NCI-H2196 treated with DMSO at 0.1 percent for 48 hours (cell line): Measurements from ENCODE around the gene CNTN1.

Experiments
- DNase-seq: peaks from one replicate; lab custom pipeline; 2025; ENCODE audit not compliant: unreplicated experiment; lab: John Stamatoyannopoulos, UW

The CNTN1 gene

DNA sequence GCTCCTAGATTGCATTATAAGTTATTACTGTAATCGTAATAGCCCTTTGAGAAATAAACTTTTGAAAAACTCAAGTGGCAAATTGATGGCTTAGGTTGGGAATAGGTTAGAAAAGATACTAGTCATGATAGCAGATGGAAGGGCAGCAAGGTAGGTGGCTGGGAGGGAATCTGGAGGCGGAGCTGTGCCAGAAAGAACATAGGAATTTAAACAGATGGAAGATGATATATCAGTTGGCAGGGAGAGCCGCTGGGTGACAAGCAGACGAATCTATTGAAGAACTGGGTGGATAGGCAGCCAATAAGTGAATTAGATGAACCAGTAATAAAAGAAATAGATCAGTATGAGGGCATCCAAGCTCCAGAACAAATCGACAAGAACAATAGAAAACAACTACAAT is 142.1 kb downstream of the CNTN1 start:
- no peak for DNase-seq

GRCh38 chr12:40837891-40838429 is 145.7 kb downstream of the CNTN1 start:
- DNase-seq = no peak

DNA sequence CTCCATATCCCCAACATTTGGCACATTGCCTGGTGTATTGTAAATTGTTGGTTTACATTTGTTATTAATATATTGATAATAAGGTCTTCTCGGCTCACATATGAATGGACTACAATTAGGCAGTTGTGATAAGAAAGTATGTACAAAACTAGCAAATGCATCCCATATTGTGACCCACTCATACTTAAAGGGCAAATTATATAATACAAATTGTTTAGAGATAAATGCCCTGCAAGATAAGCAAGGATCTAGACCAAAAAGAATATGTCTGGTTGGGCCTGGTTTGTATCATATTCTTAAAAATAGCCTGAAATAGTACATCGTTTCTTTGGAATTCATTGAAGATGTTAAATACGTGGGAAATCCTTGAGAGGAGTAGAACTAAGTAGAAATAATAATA is 151.3 kb downstream of the CNTN1 start:
- DNase-seq = no peak

DNA sequence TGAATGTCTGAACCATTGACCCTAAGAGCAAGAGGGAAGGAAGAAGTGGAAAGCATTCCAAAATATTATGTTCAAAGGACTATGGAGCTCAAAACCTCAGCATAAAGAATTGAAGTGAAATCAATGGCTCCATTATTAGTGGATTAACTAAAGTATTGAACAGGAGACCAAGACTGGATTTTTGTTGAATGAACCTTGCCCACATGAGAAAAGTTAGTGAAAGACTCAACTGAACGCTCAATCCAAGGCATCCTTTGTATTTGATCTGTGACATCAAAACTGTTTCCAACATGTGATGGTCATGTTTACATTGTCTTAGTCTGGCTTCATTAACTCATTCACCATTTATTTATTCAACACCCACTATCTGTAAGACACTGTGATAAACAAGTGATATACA is 161.0 kb downstream of the CNTN1 start:
- DNase-seq = no peak

DNA sequence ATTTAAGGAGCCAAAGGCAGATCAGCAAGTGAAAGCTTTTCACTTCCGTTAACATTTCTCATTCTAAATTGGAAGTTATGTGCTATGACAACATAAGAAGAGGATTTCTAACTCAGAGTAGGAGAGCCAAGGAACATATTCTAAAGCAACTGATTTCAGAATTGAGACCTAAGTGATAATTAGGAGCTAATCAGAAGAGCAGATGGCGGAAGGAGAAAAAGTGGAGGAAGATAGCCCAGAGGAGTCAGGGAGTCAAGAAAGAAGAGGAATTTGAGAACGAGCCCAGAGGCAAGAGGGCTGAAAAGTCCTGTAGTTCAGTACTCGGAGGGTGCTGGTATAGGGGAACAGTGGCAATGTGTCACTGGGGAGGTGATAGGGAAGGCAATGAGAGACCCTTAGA is 162.4 kb downstream of the CNTN1 start:
- no peak for DNase-seq

DNA sequence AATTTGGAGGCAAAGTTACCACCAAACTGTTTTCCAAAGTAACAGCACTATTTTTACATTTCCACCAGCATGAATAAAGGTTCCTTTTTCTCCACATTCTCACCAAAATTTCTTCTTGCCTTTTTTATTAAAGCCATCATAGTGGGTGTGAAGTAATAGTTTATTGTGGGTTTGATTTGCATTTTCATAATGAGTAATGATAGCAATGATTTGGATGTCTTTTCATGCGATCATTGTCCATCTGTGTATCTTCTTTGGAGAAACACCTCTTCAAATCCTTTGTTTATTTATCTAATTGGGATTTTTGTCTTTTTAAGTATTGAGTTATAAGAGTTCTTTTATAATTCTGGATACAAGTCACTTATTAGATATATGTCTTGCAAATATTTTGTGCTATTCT is 172.7 kb downstream of the CNTN1 start:
- DNase-seq = no peak

- DNase-seq = no peak
Measured at GRCh38 chr12:40870981-40871380, 178.7 kb downstream of the CNTN1 start.

DNA sequence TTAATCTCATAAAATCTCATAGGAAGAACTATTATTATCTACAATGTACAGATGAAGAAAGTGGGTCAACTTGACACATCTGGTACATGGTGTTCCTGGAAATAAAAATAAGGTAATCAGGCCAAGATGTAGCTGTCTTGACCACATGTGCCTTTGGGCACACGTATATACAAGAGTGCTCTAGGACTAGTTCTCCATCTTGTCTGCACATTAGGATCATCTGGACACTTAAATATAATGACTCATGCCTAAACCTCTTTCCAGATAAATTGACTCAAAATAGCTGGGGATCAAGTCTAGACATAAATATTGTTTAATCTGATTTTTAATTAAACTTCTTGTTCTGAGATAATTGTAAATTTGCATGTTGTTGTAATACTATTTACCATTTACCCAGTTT is 182.6 kb downstream of the CNTN1 start:
- no peak for DNase-seq

GRCh38 chr12:40889329-40889728 is 197.1 kb downstream of the CNTN1 start:
- no peak for DNase-seq

DNA sequence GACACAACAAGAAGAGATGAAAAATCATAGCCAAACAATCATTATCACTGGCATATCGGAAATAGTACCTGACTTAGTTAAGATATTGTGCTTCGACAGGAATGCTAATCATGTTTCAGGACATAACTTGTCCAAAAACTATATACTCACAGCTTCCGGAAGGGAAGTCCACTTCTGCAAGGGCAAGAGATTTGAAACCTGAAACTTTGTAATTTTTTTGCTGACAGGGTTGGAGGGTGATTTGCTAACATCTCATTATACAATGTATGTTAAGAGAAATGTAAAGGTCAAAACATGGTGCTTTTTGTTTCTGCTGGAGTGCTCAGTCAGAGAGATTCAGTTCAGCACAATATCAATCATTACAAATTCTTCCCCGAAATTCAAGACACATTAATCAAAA is 200.3 kb downstream of the CNTN1 start:
- no peak for DNase-seq

GRCh38 chr12:40898505-40898904 is 206.3 kb downstream of the CNTN1 start:
- DNase-seq = no peak

DNA sequence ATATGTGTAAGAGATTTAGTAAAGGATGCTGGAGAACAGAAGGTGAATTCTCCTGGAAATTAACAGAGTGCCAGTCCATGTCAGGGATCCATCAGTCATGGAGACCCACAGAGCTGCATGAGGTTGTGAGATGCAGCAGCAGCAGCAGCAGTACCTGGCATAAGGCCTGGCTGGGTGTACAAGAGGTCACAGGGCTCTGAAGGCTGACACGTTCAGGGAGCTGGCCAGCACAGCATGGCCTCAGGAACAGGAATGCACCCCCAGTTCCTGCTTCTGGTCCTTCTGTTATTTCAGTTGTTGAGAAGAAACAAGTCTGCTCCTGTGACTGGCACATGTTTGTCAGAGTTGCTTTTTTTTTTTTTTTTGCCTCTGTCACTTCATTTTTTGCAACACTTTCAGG is 210.8 kb downstream of the CNTN1 start:
- DNase-seq = no peak

- DNase-seq = no peak
Measured at GRCh38 chr12:40907115-40907527, 214.9 kb downstream of the CNTN1 start.

DNA sequence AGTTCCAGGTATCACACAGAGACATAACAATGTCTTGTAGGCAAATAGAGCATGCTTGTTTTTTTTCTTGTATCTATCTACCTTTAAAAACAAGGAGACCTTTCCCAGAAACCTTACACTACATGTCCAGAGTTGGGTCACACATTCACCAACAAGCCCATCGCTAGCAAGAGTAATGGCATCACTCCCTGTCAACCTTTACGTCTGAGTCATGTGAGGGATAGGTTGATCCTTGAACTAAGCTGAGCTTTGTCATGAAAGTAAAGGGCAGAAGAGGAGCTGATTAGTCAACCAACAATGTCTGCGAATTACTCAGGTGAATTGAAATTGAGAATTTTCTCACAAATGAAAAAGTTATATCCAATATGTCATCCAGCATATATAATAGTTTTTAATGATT is 219.4 kb downstream of the CNTN1 start:
- DNase-seq = no peak

GRCh38 chr12:40915172-40915571 is 222.9 kb downstream of the CNTN1 start:
- no peak for DNase-seq

GRCh38 chr12:40917561-40917960 is 225.3 kb downstream of the CNTN1 start:
- no peak for DNase-seq

DNA sequence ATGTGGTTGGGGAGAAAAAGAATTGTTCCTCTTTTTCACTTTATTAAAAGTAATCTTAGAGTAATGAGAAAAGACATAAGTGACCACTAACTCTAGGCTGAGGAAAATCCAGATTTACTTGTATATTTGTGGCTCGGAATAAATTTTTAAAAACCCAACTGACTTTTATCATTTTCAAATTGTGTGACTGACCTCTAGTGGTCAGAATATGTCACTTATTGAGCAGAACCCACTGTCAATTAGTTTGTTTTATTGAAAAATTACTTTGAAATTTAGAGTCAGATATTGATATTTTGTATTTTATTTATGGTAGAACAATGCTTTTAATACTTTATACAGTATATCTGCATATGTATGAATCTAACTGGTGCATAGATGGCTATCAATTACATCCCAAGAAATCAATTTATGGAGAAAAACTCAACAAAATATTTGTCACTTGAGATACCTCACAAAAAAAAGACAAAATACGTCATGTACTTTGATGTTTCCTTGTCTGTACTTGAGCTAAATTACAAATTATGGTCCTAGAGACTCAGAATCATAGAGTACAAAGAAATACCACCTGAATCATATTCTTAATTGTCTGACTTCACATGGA is 229.4 kb downstream of the CNTN1 start:
- no peak for DNase-seq

DNA sequence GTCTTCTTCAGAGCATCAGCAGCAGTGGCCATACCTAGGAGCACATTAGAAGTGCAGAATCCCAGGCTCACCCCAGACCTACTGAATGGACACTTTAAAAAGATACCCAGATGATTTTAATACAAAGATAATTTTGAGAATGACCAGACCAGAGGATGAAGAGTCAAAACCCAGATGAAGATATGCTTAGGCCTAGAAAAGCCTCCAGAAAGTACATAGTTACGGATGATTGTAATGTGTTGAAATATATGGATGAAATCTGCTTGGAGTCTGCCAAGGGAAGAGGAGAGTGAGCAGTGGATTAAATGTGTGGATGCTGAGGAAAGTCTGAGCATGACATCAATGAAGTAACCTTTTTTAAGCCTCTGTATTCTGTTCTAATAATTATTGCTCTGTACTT is 245.7 kb downstream of the CNTN1 start:
- DNase-seq = no peak

DNA sequence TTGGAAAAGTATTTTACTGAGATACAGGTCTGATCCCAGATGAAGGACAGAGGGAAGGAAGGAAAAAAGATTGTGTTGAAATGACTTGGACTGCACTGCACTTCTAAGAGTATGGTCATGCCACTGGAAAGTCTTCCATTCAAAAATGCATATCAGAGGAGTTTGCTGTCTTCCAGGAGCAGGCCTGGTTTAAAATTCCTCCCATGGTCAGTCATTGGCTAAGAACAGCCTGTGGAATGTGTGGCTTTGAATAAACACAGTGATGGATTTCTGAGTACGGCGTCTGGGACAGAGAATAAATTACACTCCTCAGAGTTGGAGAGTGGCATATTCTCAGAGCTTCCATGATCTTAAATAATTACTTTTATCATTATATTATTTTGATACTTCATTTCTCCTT is 250.1 kb downstream of the CNTN1 start:
- no peak for DNase-seq

DNA sequence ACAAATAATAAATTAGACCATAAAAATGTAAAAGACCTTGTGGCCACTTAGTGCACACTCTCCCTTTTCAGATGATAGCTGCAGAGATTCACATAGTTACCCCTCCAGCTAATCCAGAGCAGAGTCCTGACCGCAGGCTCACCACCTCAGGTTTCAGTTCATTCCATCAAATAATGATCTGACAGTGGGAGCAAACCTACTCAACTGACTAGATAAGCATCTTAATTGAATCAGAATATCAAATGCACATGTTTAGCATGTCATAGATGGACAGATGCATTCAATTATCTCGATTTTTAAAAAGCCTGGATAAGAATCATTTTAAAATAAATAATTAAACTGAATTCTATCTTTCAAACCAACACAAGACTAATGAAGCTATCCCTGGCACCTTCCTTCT is 253.5 kb downstream of the CNTN1 start:
- no peak for DNase-seq

DNA sequence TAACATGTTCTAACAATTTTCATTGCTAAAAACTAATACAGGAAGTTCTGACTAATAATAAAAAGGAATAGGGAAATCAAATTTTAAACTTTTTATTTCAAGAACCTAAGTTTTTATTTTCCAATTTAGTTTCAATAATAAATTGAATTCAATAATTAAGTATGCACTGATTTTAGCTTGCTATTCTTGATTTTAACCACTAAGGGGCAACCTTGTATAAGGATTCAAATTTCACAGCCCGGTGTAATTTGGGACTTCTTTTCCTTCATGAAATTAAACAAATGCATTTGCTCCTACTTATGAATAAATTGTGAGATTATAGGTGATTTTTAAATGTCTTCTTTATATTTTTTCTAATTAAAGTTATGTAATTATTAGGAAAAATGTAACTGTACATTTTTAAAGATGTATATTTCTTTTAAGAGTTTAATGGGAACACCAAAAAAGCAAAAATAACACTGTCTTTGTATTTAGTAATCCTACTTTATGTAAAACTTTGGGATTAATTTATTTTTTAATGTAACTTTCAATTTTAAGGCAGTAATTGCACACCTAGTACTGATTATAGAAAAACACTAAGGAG is 254.5 kb downstream of the CNTN1 start:
- DNase-seq = no peak

- DNase-seq = no peak
Measured at GRCh38 chr12:40947797-40948196, 255.6 kb downstream of the CNTN1 start.

- no peak for DNase-seq
Measured at GRCh38 chr12:40953076-40953475, 260.8 kb downstream of the CNTN1 start.
